HepG2 (cell line): ENCODE results near the gene CCDC88B. TPM values are rescaled to one million over a fixed set of nuclear protein-coding genes. Genes with fewer than 3 reads are reported as not detected.

Experiments
- CAMTA2 ChIP-seq: sonication (generic); formaldehyde crosslinking; IDR thresholded peaks from 2 replicates; pipeline ENCODE4 v1.4.0; 2020; ENCODE audit warnings: mild to moderate bottlenecking, missing genetic modification reagents, borderline replicate concordance
- CBX1 ChIP-seq: IDR thresholded peaks from one replicate; pipeline ENCODE4 v1.6.1; 2016; ENCODE audit warnings: antibody characterized with exemption, low read depth
- CTCF ChIP-seq: sonication (generic); formaldehyde crosslinking; IDR thresholded peaks from 2 replicates; pipeline ENCODE4 v1.5.0; 2020; ENCODE audit warnings: mild to moderate bottlenecking, missing genetic modification reagents, moderate library complexity
- FOXC1 ChIP-seq: sonication (generic); formaldehyde crosslinking; IDR thresholded peaks from 2 replicates; pipeline ENCODE4 v1.8.0; 2022; ENCODE audit warnings: mild to moderate bottlenecking, missing genetic modification reagents, borderline replicate concordance
- GATAD2A ChIP-seq: IDR thresholded peaks from 2 replicates; pipeline ENCODE4 v1.6.1; 2016
- GMEB2 ChIP-seq: IDR thresholded peaks from 2 replicates; pipeline ENCODE4 v1.6.1; 2016; ENCODE audit warnings: missing biosample characterization, missing genetic modification reagents, low read depth
- GTF2F1 ChIP-seq: fragments of 150-350 bp; IDR thresholded peaks from 2 replicates; pipeline ENCODE4 v1.6.1; 2014; ENCODE audit warnings: low read length
- HNRNPLL ChIP-seq: fragments of 200-400 bp; formaldehyde crosslinking; IDR thresholded peaks from 2 replicates; pipeline ENCODE4 v1.6.1; 2017; ENCODE audit warnings: mild to moderate bottlenecking, low read depth, low read length; ENCODE audit not compliant: poor library complexity, severe bottlenecking
- ISX ChIP-seq: sonication (generic); formaldehyde crosslinking; conservative IDR thresholded peaks from 2 replicates; pipeline ENCODE4 v1.5.0; 2020; ENCODE audit warnings: missing genetic modification reagents
- MXD1 ChIP-seq: sonication (generic); formaldehyde crosslinking; IDR thresholded peaks from 2 replicates; pipeline ENCODE4 v1.4.0; 2020; ENCODE audit warnings: mild to moderate bottlenecking, missing genetic modification reagents
- STAG1 ChIP-seq: sonication (generic); formaldehyde crosslinking; IDR thresholded peaks from 2 replicates; pipeline ENCODE4 v1.4.0; 2020; ENCODE audit warnings: missing genetic modification reagents
- TSC22D2 ChIP-seq: sonication (generic); formaldehyde crosslinking; IDR thresholded peaks from 2 replicates; pipeline ENCODE4 v1.5.1; 2020; ENCODE audit warnings: missing genetic modification reagents, mild to moderate bottlenecking, borderline replicate concordance
- ZMAT3 ChIP-seq: sonication (generic); formaldehyde crosslinking; conservative IDR thresholded peaks from 2 replicates; pipeline ENCODE4 v1.7.0; 2021; ENCODE audit warnings: missing genetic modification reagents
- ZNF160 ChIP-seq: sonication (generic); formaldehyde crosslinking; IDR thresholded peaks from 2 replicates; pipeline ENCODE4 v1.8.0; 2022; ENCODE audit warnings: mild to moderate bottlenecking, inconsistent platforms, missing genetic modification reagents
- ZNF337 ChIP-seq: sonication (generic); formaldehyde crosslinking; IDR thresholded peaks from 2 replicates; pipeline ENCODE4 v1.5.1; 2020; ENCODE audit warnings: missing genetic modification reagents, low read depth, mild to moderate bottlenecking, borderline replicate concordance
- ZNF432 ChIP-seq: sonication (generic); formaldehyde crosslinking; IDR thresholded peaks from 2 replicates; pipeline ENCODE4 v1.5.0; 2020; ENCODE audit warnings: missing genetic modification reagents, mild to moderate bottlenecking, borderline replicate concordance
- ZNF501 ChIP-seq: sonication (generic); formaldehyde crosslinking; IDR thresholded peaks from 2 replicates; pipeline ENCODE4 v1.5.1; 2020; ENCODE audit warnings: mild to moderate bottlenecking, moderate library complexity, missing genetic modification reagents
- ZNF572 ChIP-seq: sonication (generic); formaldehyde crosslinking; IDR thresholded peaks from 2 replicates; pipeline ENCODE4 v1.5.1; 2020; ENCODE audit warnings: mild to moderate bottlenecking, missing genetic modification reagents
- ZNF609 ChIP-seq: sonication (generic); formaldehyde crosslinking; IDR thresholded peaks from 2 replicates; pipeline ENCODE4 v1.4.0; 2020; ENCODE audit warnings: mild to moderate bottlenecking, missing genetic modification reagents, borderline replicate concordance
- ZNF674 ChIP-seq: sonication (generic); formaldehyde crosslinking; IDR thresholded peaks from 2 replicates; pipeline ENCODE4 v1.5.0; 2020; ENCODE audit warnings: low read depth, mild to moderate bottlenecking, missing genetic modification reagents
- ZNF891 ChIP-seq: sonication (generic); formaldehyde crosslinking; IDR thresholded peaks from 2 replicates; pipeline ENCODE4 v1.5.0; 2020; ENCODE audit warnings: mild to moderate bottlenecking, missing genetic modification reagents
- polyA plus RNA-seq, 8 experiments: library from polyadenylated mRNA; depleted of rRNA in 3 of 8; stranded (reverse) in 7 of 8; unstranded in 1 of 8; fragments of >200 nt; fragmentation: Illumina TruSeq in 4 of 8; extraction: Trizol in 4 of 8; gene quantifications; 2 replicates each; pipeline versions ENCODE4 v1.2.1 to v1.2.3, GENCODE V29; 2011 to 2016; ENCODE audit warnings: low read depth in 4 of 8, missing spikeins in 1 of 8, mixed read lengths in 1 of 8; ENCODE audit not compliant: insufficient read depth in 1 of 8
- total RNA-seq, 5 experiments: library from RNA; depleted of rRNA; stranded (reverse); fragments of >200 nt; fragmentation: Illumina TruSeq; extraction: Trizol; gene quantifications; 2 replicates each; pipeline ENCODE4 v1.2.3, GENCODE V29; 2016; ENCODE audit warnings: low read depth in 1 of 5

CCDC88B gene
- total and polyA plus RNA-seq, 2 of the 13 experiments (the other 11 are each of a cell fraction or from before 2014, with no cell fraction given) = 3.6 to 4.8 TPM

- TF ChIP-seq CBX1 (peak; percentile 88), GATAD2A (CRISPR knock-in tag) (no peak), GTF2F1 (no peak), FOXC1 (CRISPR knock-in tag) (peak; percentile 76), MXD1 (peak; percentile 73), ZNF337 (CRISPR knock-in tag) (no peak), HNRNPLL (peak; percentile 88), ZNF501 (CRISPR knock-in tag) (peak; percentile 84), ZNF674 (no peak), ISX (CRISPR knock-in tag) (0 out of 2 replicates have a peak, but pooled peaks have one; percentile 68), ZNF432 (CRISPR knock-in tag) (no peak), ZMAT3 (CRISPR knock-in tag) (peak; percentile 24; the same call in 1 of the 2 replicates), ZNF572 (CRISPR knock-in tag) (0 out of 2 replicates have a peak, but pooled peaks have one; percentile 83), TSC22D2 (CRISPR knock-in tag) (0 out of 2 replicates have a peak, but pooled peaks have one; percentile 54), CAMTA2 (no peak), ZNF891 (no peak), STAG1 (peak; percentile 65), ZNF609 (peak; percentile 70), CTCF (peak; percentile 85), GMEB2 (CRISPR knock-in tag) (no peak), ZNF160 (CRISPR knock-in tag) (no peak; the same call in 1 of the 2 replicates)
These were observed 21.8 kb upstream of the CCDC88B start, which contains the start of gene PRDX5 (continued) for GRCh38 chr11:64317961-64318765.
